Heart left ventricle (tissue), 16 donors: ENCODE data around the gene DNAH1. TPM values are rescaled to one million over a fixed set of nuclear protein-coding genes. Genes with fewer than 3 reads are reported as not detected.

Experiments
- ATAC-seq, 4 donors: fragments of 200-7000 bp; cut with Tn5 transposase; one replicate each; pipeline ENCODE4 v1.9.1; 2020 to 2022; ENCODE audit warnings: moderate library complexity in 4 of 4, mild to moderate bottlenecking in 3 of 4, moderate number of reproducible peaks in 1 of 4
- DNase-seq, 5 donors: peaks; one replicate each; pipeline ENCODE4 v3.0.0-alpha.2; 2020
- H3K27ac ChIP-seq, 12 donors: fragments of 200-600 bp; sonication (generic) in 4 of 12; one replicate each; pipeline versions ENCODE4 v1.5.0 to v1.8.0; 2016 to 2022; ENCODE audit warnings: mild to moderate bottlenecking in 2 of 12
- H3K27me3 ChIP-seq, 9 donors: fragments of 200-600 bp; sonication (generic) in 2 of 9; one replicate each; pipeline versions ENCODE4 v1.5.1 to v1.8.0; 2016 to 2022; ENCODE audit warnings: mild to moderate bottlenecking in 3 of 9
- H3K36me3 ChIP-seq, 9 donors: fragments of 200-600 bp; sonication (generic) in 2 of 9; one replicate each; pipeline versions ENCODE4 v1.5.0 to v1.8.0; 2018 to 2022; ENCODE audit warnings: mild to moderate bottlenecking in 2 of 9
- H3K4me1 ChIP-seq, 12 donors: fragments of 200-600 bp; sonication (generic) in 4 of 12; one replicate each; pipeline versions ENCODE4 v1.5.0 to v1.8.0; 2016 to 2022; ENCODE audit warnings: mild to moderate bottlenecking in 3 of 12
- H3K4me3 ChIP-seq, 12 donors: fragments of 200-600 bp; sonication (generic) in 4 of 12; one replicate each; pipeline versions ENCODE4 v1.5.0 to v1.8.0; 2017 to 2022; ENCODE audit warnings: mild to moderate bottlenecking in 9 of 12, moderate library complexity in 4 of 12
- H3K9me3 ChIP-seq, 12 donors: fragments of 200-600 bp; sonication (generic) in 4 of 12; one replicate each; pipeline versions ENCODE4 v1.5.0 to v1.8.0; 2016 to 2022; ENCODE audit warnings: mild to moderate bottlenecking in 1 of 12
- CTCF ChIP-seq, 12 donors: fragments of 200-600 bp; sonication (generic) in 4 of 12; IDR thresholded peaks; one replicate each; pipeline versions ENCODE4 v1.5.0 to v1.8.0; 2018 to 2022; ENCODE audit warnings: antibody characterized with exemption in 12 of 12, mild to moderate bottlenecking in 5 of 12
- POLR2A ChIP-seq, 2 donors: fragments of 450-650 bp; IDR thresholded peaks; one replicate each; pipeline ENCODE4 v1.6.1; 2017; ENCODE audit warnings: antibody characterized with exemption in 2 of 2, mild to moderate bottlenecking in 2 of 2, moderate library complexity in 2 of 2
- WGBS, 4 donors: extraction: QIAGEN DNeasy Blood & Tissue Kit in 2 of 4; methylation state at CpG; one replicate each; pipeline versions ENCODE4 v1.1.5 to v1.1.7; 2013 to 2018; 5-methylcytosine and 5-hydroxymethylcytosine counted together
- intact Hi-C, 10 donors: fragments of 100-400 bp; cut with DNase I; formaldehyde crosslinking; loops; one replicate each; pipeline versions ENCODE4 v1.11.1 to v1.14.2; 2022
- polyA plus RNA-seq, 2 donors: library from polyadenylated mRNA; stranded (reverse); fragments of 200-250 nt; gene quantifications; one replicate each; pipeline ENCODE4 v1.2.3, GENCODE V29; 2013
- total RNA-seq, 9 donors: library from RNA; depleted of rRNA in 2 of 9; stranded (reverse); fragments of >200 nt in 2 of 9; fragmentation: NEBNext Ultra II Directional in 3 of 9; extraction: Animal tissue kit (Norgen Biotek cat#: 25700) in 3 of 9; gene quantifications; one replicate each; pipeline versions ENCODE4 v1.1.0 to v1.2.4, GENCODE V29; 2016 to 2023
- donor health status: ischemic (EF 13 %, LVEDD 7.1; RV severe dilation, severe dysfunction).
- donor health status: healthy with polysubstance abuse.
- donor health status: DM: no; HTN: yes; CAD: no.
- donor health status: DM: no; HTN: no; CAD: no.
- donor health status: ischemic (EF 25% LVEDD 6.9; RV normal size, moderate dysfunction).
- donor health status: ischemic (EF 25% LVEDD 5.7; RV mildly dilated, moderate dysfunction).
- donor health status: healthy.
- donor health status: DM: yes; HTN: yes; CAD: no.
- donor health status: ischemic (EF 35%, LVEDD 5.7; RV mildly dilated, moderate dysfunction).
- donor health status: nonischemic (EF 11% LVEDD 7.7; RV severe dilation, severe dysfunction).
- donor health status: DM: yes; HTN: yes; CAD: no.
- donor health status: PGD.
- donor health status: ischemic (EF 29% LVEDD 5.4; RV normal size, mild dysfunction).
- donor health status: nonischemic (EF 23%, LVEDD 6.1; RV moderate dilation, normal function).

DNAH1 gene
- total and polyA plus RNA-seq, 11 donors: 0.95 to 6.6 (median 2.8) TPM

DNA sequence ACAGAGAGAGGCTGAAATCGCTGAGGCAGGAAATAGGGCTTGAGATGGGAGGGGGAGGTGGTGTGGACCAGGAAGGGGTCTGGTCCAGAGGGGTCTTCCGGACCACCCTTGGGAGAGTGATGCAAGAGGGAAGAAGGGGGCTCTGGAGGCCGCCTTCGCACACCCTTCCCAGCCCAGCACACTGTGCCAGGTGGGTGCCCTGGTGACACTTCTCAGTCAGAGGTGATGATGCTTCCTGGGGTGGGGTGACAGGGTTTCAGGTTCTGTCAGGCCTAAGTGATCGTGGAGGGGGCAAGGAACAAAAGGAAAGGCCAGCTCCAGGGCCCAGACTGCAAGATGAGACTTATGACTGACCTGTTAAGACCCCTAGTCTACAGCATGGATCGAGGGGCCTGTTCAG, 116.1 kb downstream of the DNAH1 start:
- Histone ChIP-seq H3K36me3 (no peaks in the 10 kb centered on the region), H3K4me1 (peaks cover 13 to 78% (median 59%) of the 10 kb centered on the region in 12 donors), H3K27me3 (no peaks in the 10 kb centered on the region), H3K4me3 (no peak overlapping the region), H3K27ac (peak overlapping the region in 11 of 12 donors; percentile 44 to 76 (median 64)), H3K9me3 (no peaks in the 10 kb centered on the region)
- peak in 3 of 5 donors; percentile 15 to 54 (median 18) for DNase-seq
- WGBS, 4 donors: 61 to 80% (median 76%) methylated on average over 6 of the region's 6 CpGs
- TF ChIP-seq POLR2A (IDR thresholded peaks at IDR 0.05) (no peak), CTCF (IDR thresholded peaks at IDR 0.05) (no peak)
- intact Hi-C loops: no loop called here
- ATAC-seq: no peak

GRCh38 chr3:52432691-52433141, 116.6 kb downstream of the DNAH1 start:
- Histone ChIP-seq H3K27ac (peak overlapping the region in 11 of 12 donors; percentile 44 to 76 (median 64)), H3K36me3 (no peaks in the 10 kb centered on the region), H3K9me3 (no peaks in the 10 kb centered on the region), H3K4me3 (no peak overlapping the region), H3K27me3 (no peaks in the 10 kb centered on the region), H3K4me1 (peaks cover 13 to 81% (median 60%) of the 10 kb centered on the region in 12 donors)
- intact Hi-C loops: no loop called here
- WGBS, 4 donors: 27 to 43% (median 32%) methylated on average over 4 of the region's 4 CpGs
- ATAC-seq (peak in 3 of 4 donors; percentile 1 to 27 (median 19)), DNase-seq (peak; percentile 52 to 71 (median 60))
- TF ChIP-seq CTCF (IDR thresholded peaks at IDR 0.05): no peak
- no peak for TF ChIP-seq POLR2A (IDR thresholded peaks at IDR 0.05)

DNA sequence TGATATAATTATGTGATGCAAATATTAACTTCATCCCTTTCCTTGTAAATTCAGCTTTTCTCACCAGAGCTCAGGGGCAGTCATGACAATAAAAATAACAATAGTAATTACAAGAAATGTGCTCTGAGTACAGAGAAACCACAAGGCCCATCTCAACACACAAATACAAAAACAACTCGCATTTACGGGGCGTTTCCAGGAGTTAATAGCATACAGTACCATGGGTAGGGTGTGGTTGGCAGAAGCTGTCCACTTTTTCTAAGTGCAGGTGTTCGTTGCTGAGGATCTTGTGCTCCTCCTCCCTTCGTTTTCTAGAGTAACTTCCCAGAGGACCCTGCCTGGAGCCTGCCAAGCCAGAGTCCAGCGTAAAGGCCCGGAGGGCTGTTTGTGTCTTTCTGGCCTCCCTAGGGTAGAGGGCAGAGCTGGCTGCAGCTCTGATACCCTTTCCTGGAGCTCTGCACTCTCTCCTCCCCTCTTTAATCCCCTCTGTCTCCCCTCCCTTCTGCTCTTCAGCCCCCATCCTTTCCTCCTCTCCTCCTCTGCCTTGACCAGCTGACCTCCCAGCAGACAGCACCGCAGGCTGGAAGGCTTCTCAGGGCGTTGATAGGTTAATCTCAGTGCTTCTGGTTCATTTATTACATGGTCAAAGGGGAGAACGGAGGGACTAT, 117.3 kb downstream of the DNAH1 start:
- 40 to 55% (median 51%) methylated on average over 10 of the region's 10 CpGs for WGBS, 4 donors
- Histone ChIP-seq H3K36me3 (peaks cover 0 to 2% (median 0%) of the 10 kb centered on the region in 9 donors), H3K27ac (peak overlapping the region; percentile 35 to 76 (median 61)), H3K4me3 (no peak overlapping the region), H3K9me3 (no peaks in the 10 kb centered on the region), H3K4me1 (peaks cover 13 to 80% (median 60%) of the 10 kb centered on the region in 12 donors), H3K27me3 (no peaks in the 10 kb centered on the region)
- intact Hi-C loops: no loop called here
- TF ChIP-seq POLR2A (IDR thresholded peaks at IDR 0.05) (no peak), CTCF (IDR thresholded peaks at IDR 0.05) (no peak)
- ATAC-seq (peak in 1 of 4 donors; percentile 12), DNase-seq (peak in 4 of 5 donors; percentile 7 to 51 (median 40))

- H3K27me3 ChIP-seq: no peaks in the 10 kb centered on the region
- no peaks in the 10 kb centered on the region for H3K9me3 ChIP-seq
- ATAC-seq: no peak
- DNase-seq: peak in 2 of 5 donors; percentile 12 to 21
- TF ChIP-seq POLR2A (IDR thresholded peaks at IDR 0.05) (no peak), CTCF (IDR thresholded peaks at IDR 0.05) (no peak)
- WGBS, 4 donors: 81 to 86% (median 83%) methylated on average over 6 of the region's 6 CpGs
- H3K36me3 ChIP-seq: peaks cover 0 to 5% (median 0%) of the 10 kb centered on the region in 9 donors
- peaks cover 13 to 76% (median 55%) of the 10 kb centered on the region in 12 donors for H3K4me1 ChIP-seq
- H3K4me3 ChIP-seq: no peak overlapping the region
- intact Hi-C loops: no loop called here
- H3K27ac ChIP-seq: peak overlapping the region; percentile 35 to 76 (median 61)
Measured at GRCh38 chr3:52433996-52434479, 117.9 kb downstream of the DNAH1 start.
